Posterior vena cava (tissue), 2 donors: ENCODE results near the gene RRAS2. TPM values are rescaled to one million over a fixed set of nuclear protein-coding genes. Genes with fewer than 3 reads are reported as not detected.
"Not testable (repeated sequence)": the region's sequence is repeated elsewhere in the genome, so short reads cannot be mapped to it uniquely, and the experiment has no call there.

Experiments
- DNase-seq: peaks from one replicate; pipeline ENCODE4 v3.0.0-alpha.2; 2020; ENCODE audit warnings: low spot score
- intact Hi-C, 2 donors: fragments of 100-400 bp; cut with DNase I; formaldehyde crosslinking; loops; one replicate each; pipeline versions ENCODE4 v1.14.1 to v1.14.2; 2022 to 2023
- long read RNA-seq, 2 donors: library from polyadenylated mRNA; unstranded; transcript quantifications; one replicate each; pipeline ENCODE4 v2.0.0, GENCODE V29; 2020 to 2021
- total RNA-seq, 2 donors: library from RNA; stranded (reverse); fragmentation: NEBNext Ultra II Directional; extraction: Animal tissue kit (Norgen Biotek cat#: 25700); gene quantifications; one replicate each; pipeline ENCODE4 v1.2.1, GENCODE V29; 2021
- donor health status: DM: yes; HTN: yes; CAD: no.
- donor health status: DM: yes; HTN: yes; CAD: no.

Gene RRAS2
- 10 to 100 TPM; 15.8 to 31.3 TPM for total RNA-seq
- long read RNA-seq, donor 1, transcript RRAS2-201 (6 exons, 1,516 nt): major isoform, 6 of 7 reads
- long read RNA-seq, donor 1, partial matches to known transcripts: 0 of 7 reads
- long read RNA-seq, donor 1, other reads (novel, unspliced or antisense): 1 of 7 reads
- long read RNA-seq, donor 2, transcript RRAS2-201 (6 exons, 1,516 nt): major isoform, 19 of 24 reads
- long read RNA-seq, donor 2, partial matches to known transcripts: 0 of 24 reads
- long read RNA-seq, donor 2, other reads (novel, unspliced or antisense): 2 of 24 reads

DNA sequence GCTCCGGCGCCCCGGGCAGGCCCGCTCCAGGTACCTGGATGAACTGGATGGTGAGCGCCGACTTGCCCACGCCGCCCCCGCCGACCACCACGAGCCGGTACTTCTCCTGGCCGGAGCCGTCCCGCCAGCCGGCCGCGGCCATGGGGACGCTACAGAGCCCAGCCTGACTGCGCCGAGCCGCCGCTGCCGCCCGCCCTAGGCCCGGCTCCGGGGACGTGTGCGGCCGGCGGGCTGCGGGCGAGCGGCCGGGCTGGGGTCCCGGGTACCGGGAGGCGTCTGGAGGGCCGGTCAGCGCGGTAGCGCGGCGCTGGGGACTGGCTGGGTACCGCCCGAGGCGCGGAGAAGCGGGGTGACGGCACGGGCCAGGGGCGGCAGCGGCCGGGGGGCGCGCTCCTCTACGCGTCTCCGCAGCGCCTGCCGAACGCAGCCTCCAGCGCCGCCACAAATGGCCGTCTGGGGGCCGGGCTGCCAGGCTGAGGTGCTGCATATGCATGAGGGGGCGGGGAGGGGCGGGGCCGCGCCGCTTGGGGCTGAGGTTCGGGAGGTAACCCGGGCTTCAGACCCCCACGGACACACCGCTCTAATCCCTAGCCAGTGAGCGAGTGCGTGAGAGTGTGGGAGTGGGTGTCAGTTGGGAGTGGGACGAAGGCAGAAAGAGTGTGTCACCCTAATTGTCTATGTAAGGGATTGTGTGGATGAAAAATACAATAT lies at the start of gene RRAS2:
TSS of gene RRAS2 (minus strand) at position 455 of the 711 bp plus-strand sequence. CDS start at position 142, 313 bp downstream.
- peak; percentile 89 for DNase-seq
- intact Hi-C loops: loop anchor here in 1 of 2 donors (10.0 kb wide), 1 partner anchor 96 kb away; no protein-coding TSS in a partner anchor

DNA sequence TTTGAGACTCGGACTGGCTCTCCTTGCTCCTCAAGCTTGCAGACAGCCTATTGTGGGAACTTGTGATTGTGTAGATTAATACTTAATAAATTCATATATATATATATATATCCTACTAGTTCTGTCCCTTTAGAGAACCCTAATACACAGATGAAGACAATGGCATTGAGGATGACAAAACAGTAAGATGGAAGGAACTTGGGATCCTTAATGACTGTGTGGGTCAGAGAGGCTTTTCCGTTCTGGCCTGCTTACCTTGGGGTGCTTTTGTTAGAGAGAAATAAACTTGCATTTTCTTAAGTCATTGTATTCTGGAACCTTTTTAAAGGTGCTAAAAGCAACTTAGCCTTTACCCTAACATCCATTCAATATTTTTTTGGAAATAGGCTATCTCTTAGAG lies 49.6 kb upstream of the RRAS2 start:
- intact Hi-C loops: no loop called here
- DNase-seq: no peak

DNA sequence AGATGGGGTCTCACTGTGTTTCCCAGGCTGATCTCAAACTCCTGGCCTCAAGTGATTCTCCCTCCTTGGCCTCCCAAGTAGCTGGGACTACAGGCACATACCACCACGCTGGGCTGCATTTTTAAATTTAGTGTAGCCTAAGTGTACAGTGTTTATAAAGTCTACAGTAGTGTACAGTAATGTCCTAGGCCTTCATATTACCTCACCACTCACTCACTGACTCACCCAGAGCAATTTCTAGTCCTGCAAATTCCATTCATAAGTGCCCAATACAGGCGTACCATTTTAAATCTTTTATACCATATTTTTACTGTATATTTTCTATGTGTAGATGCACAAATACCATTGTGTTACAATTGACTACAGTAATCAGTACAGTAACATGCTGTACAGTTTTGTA lies 47.1 kb upstream of the RRAS2 start:
- DNase-seq, intact Hi-C loops: not testable (repeated sequence)

DNA sequence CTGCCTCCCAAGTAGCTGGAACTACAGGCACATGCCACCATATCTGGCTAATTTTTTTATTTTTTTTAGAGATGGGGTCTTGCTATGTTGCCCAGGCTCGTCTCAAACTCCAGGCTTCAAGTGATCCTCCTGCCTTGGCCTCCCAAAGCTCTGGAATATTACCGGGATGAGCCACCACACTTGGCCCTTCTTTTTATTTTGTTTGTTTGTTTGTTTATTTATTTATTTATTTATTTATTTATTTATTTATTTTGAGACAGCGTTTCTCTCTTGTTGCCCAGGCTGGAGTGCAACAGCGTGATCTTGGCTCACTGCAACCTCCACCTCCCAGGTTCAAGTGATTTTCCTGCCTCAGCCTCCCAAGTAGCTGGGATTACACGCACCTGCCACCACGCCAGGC lies 44.5 kb upstream of the RRAS2 start:
- DNase-seq, intact Hi-C loops: not testable (repeated sequence)

DNA sequence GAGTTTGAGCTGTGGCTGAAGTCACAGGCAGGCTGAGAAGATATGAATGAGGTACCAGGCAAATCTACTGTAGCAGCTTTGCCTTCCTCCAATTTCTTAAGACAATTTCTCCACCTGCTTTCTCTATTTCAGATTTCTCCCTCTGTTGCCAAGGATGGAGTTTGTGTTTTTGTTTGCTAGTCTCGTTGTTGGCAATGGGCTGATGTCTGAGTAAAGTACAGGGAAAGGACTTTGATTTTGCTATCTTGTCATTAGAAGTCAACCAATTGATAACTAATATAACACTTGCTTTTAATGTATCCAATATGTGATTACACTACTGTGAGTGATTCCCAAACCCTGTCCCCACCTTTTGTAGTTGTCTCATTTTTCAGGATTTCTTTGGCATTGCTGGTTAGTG lies 40.1 kb upstream of the RRAS2 start:
- intact Hi-C loops: no loop called here
- DNase-seq: no peak

DNA sequence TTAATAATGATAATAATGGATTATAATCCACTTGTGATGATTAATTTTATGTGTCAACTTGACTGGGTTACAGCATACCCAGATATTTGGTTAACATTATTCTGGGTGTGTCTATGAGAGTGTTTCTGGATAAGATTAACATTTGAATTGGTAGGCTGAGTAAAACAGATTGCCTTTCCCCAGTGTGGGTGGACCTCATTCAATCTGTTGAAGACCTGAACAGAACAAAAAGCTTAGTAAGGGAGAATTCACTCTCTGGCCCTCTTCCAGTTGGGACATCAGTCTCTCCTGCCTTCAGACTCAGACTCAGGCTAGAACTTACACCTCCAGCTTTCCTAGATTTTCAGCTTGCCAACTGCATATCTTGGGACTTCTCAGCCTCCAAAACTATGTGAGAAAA lies 37.3 kb upstream of the RRAS2 start:
- DNase-seq: no peak
- intact Hi-C loops: no loop called here

DNA sequence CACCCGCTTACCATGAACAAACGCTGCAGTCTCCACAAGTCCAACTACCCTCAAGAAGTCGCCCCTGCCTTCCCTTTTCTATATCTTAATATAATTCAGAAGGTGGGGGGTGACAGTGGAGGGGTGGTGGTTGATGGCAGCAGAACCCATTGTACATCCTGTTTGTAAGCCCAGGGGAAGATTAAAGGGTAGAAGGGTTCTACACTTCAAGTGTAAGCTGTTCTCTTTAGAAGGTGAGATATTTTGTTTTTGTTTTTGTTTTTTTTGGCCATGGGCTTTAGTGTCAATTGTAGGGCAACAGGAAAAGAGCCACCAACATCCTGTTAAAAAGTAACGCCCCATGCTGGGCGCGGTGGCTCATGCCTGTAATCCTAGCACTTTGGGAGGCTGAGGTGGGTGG lies 34.9 kb upstream of the RRAS2 start:
- DNase-seq: no peak
- intact Hi-C loops: no loop called here

DNA sequence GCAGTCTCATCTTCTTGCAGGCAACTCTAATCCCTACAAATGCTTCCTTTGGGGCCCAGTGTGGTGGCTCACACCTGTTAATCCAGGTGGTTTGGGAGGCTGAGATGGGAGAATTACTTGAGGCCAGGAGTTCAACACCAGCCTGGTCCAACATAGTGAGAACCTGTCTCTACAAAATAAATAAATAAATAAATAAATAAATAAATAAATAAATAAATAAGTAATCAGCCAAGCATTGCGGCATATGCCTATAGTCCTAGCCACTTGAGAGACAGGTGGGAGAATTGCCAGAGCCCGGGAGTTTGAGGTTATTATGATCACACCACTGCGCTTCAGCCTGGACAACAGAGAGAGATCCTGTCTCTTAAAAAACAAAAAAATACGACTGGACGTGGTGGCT lies 34.1 kb upstream of the RRAS2 start:
- DNase-seq: no peak
- intact Hi-C loops: no loop called here

DNA sequence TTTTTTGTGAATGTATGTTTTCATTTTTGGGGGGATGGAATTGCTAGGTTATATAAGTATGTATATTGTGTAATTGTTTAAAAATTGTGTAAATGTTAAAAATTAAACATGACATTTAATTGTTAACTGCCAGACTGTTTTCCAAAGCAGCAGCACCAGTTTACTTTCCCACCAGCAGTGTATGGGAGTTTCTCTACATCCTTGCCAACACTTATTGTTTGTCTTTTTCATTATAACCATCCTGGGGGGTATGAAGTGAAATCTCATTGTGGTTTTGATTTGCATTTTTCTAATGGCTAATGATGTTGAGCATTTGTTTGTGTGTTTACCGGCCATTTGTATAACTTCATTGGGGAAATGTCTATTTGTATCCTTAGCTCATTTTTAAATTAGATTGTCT lies 31.7 kb upstream of the RRAS2 start:
- intact Hi-C loops: no loop called here
- no peak for DNase-seq

DNA sequence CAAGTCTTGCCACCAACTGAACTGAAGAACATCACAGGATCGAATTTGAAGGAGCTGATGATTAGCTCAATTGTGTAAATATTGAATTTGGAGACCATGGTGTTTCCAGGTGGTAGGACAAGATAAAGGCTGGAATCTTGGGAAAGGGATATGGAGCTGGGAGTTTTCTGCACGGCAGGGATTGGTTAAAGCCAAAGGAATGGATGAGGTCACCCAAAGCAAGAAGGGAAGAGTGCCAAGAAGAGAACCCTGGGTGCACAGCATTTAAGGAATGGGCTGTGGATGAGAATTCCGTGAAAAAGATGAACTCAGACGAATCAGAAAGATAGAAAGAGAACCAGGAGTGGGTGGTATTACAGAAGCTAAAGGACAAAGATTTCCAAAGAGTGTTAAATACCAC lies 29.4 kb upstream of the RRAS2 start:
- DNase-seq: no peak
- intact Hi-C loops: no loop called here

DNA sequence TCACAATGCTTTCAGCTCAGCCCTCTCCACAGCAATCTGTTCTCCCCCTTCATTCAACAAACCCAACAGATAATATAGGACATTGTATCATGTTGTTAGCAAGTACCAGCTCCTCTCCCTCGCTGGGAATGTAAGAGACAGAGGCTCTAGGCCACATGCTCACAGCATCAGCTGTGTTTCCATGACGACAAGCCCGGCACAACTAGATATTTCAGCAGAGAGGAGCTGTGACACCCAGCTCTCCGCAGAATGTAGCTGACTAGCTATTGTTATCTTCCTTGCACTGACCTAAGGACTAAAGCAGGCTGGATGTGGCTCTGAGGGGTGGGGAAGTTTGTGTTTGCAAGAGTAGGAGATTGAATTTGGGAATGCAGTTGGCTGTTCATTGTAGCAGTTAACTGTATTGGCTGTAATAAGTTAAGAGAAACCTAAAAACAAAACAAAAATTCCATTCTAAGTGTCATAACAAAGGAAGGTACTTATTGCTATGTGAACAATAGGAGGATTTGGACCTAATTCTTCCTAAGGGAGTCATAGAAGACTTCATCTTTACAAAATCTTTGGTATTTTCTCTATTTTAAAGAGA lies 28.0 kb upstream of the RRAS2 start:
- DNase-seq: no peak
- intact Hi-C loops: no loop called here

DNA sequence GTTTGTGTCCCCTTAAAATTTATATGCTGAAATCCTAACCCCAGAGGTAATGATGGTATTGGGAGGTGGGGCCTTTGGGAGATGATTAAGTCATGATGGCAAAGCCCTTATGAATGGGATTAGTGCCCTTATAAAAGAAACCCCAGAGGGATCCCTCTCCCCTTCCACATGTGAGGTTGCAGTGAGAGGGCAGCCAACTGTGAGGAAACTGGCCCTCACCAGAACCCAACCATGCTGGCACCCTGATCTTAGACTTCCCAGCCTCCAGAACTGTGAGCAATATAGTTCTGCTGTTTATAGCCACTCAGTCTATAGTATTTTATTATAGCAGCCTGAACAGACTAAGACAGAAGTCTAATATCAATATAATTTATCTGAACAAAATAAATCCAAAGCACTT lies 27.1 kb upstream of the RRAS2 start:
- intact Hi-C loops: no loop called here
- DNase-seq: no peak

DNA sequence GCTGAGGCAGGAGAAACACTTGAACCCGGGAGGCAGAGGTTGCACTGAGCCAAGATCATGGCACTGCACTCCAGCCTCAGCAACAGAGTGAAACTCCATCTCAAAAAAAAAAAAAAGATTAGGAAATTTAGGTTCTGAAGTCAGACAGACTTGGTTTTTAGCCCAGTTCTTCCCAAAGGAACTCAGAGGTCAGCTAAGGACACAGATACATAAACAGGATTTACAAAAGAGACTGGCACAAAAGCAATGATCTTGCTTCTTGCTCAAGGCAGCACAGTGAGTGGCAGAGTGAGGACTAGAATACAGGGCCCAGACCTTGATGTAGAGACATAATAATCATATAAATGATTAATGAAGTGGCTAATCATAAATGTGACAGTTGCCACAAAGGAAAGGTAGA lies 25.4 kb upstream of the RRAS2 start:
- intact Hi-C loops: no loop called here
- DNase-seq: no peak

DNA sequence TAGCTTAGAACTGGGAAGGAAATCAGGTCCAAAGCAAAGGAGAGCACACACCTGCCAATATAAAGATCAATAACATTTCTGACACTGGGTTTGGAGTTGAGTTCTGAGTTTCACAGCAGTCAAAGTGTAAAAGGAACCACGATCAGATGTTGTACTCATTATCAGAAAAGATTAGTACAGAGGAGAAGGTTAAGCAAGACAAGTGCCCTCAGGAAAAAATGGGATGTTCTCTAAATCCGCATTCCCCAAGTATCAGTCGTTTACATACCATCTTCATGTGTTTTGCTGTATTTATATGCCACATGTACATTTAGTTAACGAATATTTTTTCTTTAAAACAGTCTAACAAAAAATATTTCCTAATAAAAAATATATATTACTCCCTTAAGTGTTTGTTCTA lies 23.0 kb upstream of the RRAS2 start:
- DNase-seq: no peak
- intact Hi-C loops: loop anchor here in 1 of 2 donors (2.0 kb wide), 1 partner anchor 65 kb away; no protein-coding TSS in a partner anchor

DNA sequence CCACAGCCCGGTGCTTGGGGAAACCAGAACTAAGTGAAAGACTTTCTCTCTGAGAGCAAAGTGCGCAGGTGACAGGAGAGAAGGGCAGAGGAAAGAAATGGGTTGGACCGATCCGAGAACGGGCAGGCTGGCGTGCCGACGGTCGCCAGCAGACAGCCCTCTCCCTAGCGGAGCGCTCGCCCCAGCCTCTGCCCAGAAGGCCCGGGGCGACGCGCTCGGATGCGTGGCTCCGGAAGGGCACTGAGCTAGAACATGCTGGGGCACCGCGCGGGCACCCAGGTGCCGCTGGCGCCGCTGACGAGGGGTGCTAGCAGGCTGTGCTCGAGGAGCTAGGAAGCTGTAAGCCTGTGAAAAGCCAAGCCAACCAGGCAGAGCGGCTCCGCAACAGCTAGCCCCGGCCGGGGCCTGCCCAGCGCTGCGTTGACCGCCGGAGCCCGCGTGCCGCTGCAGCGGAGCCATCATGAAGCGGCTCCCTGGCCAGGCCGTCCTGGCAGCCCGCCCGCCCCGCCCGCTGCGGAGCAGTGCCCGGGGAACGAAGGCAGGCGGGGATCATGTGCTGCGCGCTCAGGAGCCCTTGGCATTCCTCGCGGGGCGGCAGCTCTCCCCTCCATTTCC lies 22.1 kb upstream of the RRAS2 start:
- intact Hi-C loops: loop anchor here in 1 of 2 donors (2.0 kb wide), 1 partner anchor 66 kb away; no protein-coding TSS in a partner anchor
- DNase-seq: peak; percentile 89

DNA sequence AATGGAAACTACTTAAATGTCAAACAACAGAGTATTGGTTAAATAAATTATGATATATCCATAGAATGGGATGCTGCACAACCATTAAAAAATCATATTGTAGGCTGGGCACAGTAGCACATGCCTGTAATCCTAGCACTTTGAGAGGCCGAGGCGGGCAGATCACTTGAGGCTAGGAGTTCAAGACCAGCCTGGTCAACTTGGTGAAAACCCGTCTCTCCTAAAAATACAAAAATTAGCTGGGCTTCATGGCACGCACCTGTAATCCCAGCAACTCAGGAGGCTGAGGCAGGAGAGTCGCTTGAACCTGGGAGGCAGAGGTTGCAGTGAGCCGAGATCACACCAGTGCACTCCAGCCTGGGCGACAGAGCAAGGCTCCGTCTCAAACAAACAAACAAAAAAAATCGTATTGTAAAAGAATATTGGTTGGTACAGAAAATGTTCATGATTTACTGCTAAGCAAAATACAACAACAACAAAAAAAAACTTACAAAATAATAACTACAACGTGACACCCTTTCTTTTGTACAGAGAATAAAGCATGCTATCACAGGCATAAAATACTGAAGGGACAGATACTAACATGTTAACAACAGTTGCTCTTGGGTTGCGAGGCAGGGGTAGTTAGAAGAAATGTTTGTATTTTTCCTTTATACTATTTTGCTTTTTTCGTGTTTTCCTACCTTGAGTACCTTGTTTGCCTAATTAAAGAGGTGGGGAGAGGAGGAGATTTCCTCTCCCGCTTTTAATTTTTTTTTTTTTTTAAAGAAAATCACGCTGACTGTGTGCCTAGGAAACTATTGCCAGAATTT lies 21.3 kb upstream of the RRAS2 start:
- no peak for DNase-seq
- intact Hi-C loops: loop anchor here in 1 of 2 donors (2.0 kb wide), 1 partner anchor 66 kb away; no protein-coding TSS in a partner anchor

DNA sequence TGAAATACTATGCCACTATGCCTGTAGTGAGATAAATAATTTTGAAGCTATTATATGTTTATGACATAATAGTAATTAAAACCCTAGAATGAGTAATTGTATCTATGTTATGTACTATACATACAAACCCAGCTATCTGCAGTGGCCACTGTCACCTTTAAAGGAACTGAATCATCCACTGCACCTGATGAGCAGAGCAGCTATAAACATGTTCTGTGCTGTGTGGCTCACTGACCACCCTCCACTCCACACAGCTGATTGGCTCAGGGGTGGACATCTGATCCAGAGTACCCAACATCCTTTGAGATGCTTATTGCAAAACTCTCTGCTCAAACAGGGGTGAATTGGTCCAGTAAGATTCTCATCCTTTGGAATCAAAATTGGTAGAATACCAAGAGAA lies 19.2 kb upstream of the RRAS2 start:
- DNase-seq: no peak
- intact Hi-C loops: no loop called here

DNA sequence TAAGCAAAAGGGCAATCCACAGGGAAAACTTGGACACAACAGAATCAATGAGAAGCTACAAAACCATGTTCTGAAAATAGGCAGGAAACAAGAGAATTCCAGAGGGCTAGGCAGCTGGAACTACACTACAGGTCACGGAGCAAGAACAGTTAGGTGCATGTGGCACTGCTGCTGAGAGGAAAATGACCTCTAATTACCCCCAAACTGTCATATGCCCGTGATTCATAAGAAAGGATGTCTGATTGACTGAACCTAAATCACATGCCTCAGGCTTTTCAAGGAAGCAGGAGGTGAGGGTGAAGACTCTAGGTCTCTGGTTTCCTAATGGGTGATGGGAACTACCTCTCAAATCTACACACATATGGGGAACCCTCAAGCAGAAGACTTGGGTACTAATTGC lies 17.9 kb upstream of the RRAS2 start:
- no peak for DNase-seq
- intact Hi-C loops: no loop called here
